ENCODE measurements around the gene CPNE7. TPM values are rescaled to one million over a fixed set of nuclear protein-coding genes. Genes with fewer than 3 reads are reported as not detected.

Gene CPNE7
- total and polyA plus RNA-seq, 9 donors = 0.36 to 4.0 (median 0.92) TPM; not detected in 2

DNA sequence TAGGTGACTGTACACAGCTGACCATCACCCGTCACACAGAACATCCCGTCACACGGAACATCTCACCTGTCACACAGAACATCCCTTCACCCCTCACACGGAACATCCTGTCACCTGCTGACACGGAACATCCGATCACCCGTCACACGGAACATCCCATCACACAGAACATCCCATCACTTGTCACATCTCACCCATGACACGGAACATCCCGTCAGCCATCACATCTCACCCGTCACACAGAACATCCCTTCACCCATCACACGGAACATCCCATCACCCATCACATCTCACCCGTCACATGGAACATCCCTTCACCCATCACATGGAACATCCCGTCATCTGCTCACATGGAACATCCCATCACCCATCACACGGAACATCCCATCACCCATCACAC is 3.8 kb downstream of the CPNE7 start:
- intact Hi-C loops (cut with DNase I) = no loop called here
- Histone ChIP-seq H3K9me3 (no peaks in the 10 kb centered on the region), H3K27me3 (no peaks in the 10 kb centered on the region), H3K36me3 (no peaks in the 10 kb centered on the region), H3K4me3 (no peak overlapping the region), H3K27ac (no peak overlapping the region), H3K4me1 (ENCODE audit: insufficient read depth) (peaks cover 2% of the 10 kb centered on the region)
- DNase-seq = no peak
- TF ChIP-seq POLR2A (IDR thresholded peaks at IDR 0.05) (no peak), EP300 (IDR thresholded peaks at IDR 0.05) (no peak)
- TF ChIP-seq, protein P1, sequence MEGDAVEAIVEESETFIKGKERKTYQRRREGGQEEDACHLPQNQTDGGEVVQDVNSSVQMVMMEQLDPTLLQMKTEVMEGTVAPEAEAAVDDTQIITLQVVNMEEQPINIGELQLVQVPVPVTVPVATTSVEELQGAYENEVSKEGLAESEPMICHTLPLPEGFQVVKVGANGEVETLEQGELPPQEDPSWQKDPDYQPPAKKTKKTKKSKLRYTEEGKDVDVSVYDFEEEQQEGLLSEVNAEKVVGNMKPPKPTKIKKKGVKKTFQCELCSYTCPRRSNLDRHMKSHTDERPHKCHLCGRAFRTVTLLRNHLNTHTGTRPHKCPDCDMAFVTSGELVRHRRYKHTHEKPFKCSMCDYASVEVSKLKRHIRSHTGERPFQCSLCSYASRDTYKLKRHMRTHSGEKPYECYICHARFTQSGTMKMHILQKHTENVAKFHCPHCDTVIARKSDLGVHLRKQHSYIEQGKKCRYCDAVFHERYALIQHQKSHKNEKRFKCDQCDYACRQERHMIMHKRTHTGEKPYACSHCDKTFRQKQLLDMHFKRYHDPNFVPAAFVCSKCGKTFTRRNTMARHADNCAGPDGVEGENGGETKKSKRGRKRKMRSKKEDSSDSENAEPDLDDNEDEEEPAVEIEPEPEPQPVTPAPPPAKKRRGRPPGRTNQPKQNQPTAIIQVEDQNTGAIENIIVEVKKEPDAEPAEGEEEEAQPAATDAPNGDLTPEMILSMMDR (IDR thresholded peaks at IDR 0.05) = no peak
- WGBS, 3 donors = 88 to 93% (median 90%) methylated on average over 15 of the region's 15 CpGs

DNA sequence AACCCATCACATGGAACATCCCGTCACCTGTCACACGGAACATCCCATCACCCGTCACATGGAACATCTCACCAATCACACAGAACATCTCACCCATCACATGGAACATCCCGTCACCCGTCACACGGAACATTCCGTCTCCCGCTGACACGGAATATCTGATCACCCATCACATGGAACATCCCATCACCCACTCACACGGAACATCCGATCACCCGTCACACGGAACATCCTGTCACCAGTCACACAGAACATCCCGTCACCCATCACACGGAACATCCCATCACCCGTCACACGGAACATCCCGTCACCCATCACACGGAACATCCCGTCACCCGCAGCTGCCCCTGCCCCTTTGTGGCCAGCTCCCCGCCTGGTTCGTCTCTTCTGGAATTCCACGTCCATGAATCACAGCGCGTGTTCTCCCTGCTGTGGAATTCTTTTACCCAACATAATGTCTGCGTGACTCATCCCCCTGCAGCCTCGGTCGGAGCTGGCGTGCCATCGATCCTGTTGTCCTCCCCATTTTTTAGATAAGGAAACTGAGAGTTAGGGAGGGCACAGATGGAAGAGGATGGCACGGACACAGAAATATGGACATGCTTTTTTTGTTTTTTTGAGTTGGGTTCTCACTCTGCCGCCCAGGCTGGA is 5.6 kb downstream of the CPNE7 start:
- H3K27ac ChIP-seq = no peak overlapping the region
- no peaks in the 10 kb centered on the region for H3K4me1 ChIP-seq (ENCODE audit: insufficient read depth)
- intact Hi-C loops (cut with DNase I) = no loop called here
- DNase-seq = no peak
- no peaks in the 10 kb centered on the region for H3K36me3 ChIP-seq
- H3K9me3 ChIP-seq = no peaks in the 10 kb centered on the region
- TF ChIP-seq POLR2A (IDR thresholded peaks at IDR 0.05) = no peak
- TF ChIP-seq, protein P1 (IDR thresholded peaks at IDR 0.05) = no peak
- TF ChIP-seq EP300 (IDR thresholded peaks at IDR 0.05) = no peak
- 60 to 76% (median 71%) methylated on average over 33 of the region's 33 CpGs for WGBS, 3 donors
- no peak overlapping the region for H3K4me3 ChIP-seq
- H3K27me3 ChIP-seq = no peaks in the 10 kb centered on the region

DNA sequence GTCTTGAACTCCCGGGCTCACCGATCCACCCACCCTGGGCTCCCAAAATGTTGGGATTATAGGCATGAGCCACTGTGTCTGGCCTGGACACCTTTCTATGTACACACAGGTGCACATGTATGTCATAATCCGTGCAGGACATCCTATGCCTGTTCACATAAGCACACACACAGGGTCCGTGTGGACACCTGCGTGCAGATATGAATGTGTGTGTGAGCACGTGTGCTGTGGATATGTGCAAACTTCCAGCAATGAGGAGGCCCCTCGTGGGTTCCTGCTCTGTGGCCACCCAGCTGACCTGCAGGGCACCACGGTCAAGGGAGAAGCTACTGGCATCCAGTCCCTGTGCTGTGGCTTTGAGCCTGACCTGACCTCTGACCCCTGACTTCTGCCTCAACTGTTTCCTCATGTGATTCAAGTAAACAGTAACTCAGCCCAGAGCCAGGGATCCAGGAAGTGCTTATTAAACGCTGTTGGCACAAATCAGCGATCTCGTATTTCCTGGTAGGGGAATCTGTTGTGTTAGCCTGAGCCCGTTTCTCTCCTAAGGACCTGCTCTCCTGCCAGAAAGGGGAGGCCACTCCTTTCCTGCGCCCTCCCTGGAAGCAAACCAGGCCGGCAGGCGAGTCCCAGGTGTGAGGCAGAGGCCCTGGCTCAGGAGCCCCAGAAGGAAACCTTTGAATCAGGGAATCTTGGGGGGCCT is 6.5 kb downstream of the CPNE7 start:
- no peak overlapping the region for H3K4me3 ChIP-seq
- intact Hi-C loops (cut with DNase I) = no loop called here
- 66 to 74% (median 70%) methylated on average over 15 of the region's 15 CpGs for WGBS, 3 donors
- no peaks in the 10 kb centered on the region for H3K36me3 ChIP-seq
- H3K9me3 ChIP-seq = no peaks in the 10 kb centered on the region
- DNase-seq = no peak
- H3K27me3 ChIP-seq = no peaks in the 10 kb centered on the region
- no peaks in the 10 kb centered on the region for H3K4me1 ChIP-seq (ENCODE audit: insufficient read depth)
- TF ChIP-seq, protein P1 (IDR thresholded peaks at IDR 0.05) = no peak
- TF ChIP-seq EP300 (IDR thresholded peaks at IDR 0.05) (no peak), POLR2A (IDR thresholded peaks at IDR 0.05) (no peak)
- no peak overlapping the region for H3K27ac ChIP-seq

DNA sequence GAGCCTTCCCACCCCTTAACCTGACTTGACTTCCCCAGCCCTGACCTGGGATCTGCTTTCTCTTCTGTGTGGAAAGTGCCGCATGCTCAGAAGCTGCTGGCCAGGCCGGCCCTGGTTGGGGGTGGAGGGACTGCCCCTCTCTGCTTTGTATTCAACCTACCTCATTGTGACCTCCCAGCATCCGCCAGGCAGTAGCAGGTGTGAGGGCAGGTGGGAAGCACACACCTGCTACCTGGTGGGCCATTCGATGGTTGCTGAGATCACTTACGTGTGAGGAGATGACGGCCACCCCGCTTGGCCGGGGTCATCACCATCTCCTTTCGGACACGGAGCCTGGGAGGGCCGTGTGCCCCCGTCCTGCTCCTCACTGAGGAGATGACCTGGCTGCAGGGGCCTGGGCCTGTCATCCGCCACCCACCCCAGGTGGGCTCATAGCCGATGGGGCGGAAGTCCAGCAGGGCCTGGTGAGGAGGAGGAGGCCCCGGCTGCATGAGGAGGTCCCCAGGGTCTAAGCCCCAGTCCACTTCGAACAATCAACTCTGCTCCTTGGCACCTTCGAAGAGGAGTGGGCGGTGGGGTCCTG is 7.1 kb downstream of the CPNE7 start:
- intact Hi-C loops (cut with DNase I) = no loop called here
- no peak overlapping the region for H3K4me3 ChIP-seq
- no peak overlapping the region for H3K27ac ChIP-seq
- WGBS, 3 donors = 89 to 95% (median 93%) methylated on average over 19 of the region's 19 CpGs
- H3K9me3 ChIP-seq = no peaks in the 10 kb centered on the region
- DNase-seq = no peak
- TF ChIP-seq, protein P1 (IDR thresholded peaks at IDR 0.05) = no peak
- TF ChIP-seq POLR2A (IDR thresholded peaks at IDR 0.05) (no peak), EP300 (IDR thresholded peaks at IDR 0.05) (no peak)
- no peaks in the 10 kb centered on the region for H3K36me3 ChIP-seq
- H3K4me1 ChIP-seq (ENCODE audit: insufficient read depth) = no peaks in the 10 kb centered on the region
- H3K27me3 ChIP-seq = no peaks in the 10 kb centered on the region
